ENCODE data around the gene BMPR1B. TPM values are rescaled to one million over a fixed set of nuclear protein-coding genes. Genes with fewer than 3 reads are reported as not detected.

Gene BMPR1B
- total RNA-seq, 2 donors from 2014 or later = 28.6 to 59.8 TPM

DNA sequence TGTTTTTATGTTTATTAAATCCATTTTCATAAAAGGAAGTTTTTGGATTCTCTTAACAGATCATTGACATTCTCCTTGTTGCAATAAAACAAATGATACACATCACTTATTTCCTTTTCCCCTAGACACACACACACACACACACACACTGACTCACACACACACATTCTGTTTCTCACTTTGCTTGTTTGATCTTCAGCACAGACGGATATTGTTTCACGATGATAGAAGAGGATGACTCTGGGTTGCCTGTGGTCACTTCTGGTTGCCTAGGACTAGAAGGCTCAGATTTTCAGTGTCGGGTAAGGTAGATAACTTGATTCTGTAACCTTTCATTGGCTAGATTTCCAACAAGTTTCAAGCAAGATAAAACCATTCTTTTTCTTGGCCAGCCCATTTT lies 356.8 kb downstream of the BMPR1B start:
- WGBS = 66% methylated on average over 3 of the region's 3 CpGs
- intact Hi-C loops (cut with DNase I) = no loop called here

DNA sequence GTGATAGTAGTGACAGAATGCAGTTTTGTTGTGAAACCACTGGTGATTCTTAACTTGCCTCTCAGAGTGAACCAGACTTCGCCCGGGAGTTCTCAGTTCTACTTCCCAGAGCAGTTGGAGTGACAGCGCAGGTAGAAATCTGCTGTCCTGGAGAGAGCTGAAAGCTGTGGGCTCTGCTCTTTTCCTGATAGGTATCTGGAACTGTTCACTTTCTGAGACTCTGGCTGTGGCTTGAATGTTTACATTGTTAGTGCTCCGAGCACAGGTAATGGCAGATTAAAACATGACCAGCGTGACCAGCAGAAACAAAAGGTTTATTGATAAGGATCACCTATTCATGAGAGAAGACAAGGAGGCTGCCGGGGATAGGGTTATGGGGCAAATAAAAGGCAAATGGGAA lies 360.7 kb downstream of the BMPR1B start:
- Histone ChIP-seq H3K27me3 (replicated peaks; ENCODE audit: insufficient read depth) (no peaks in the 10 kb centered on the region), H3K27ac (peak overlapping the region; percentile 59 to 63), H3K4me1 (replicated peaks) (no peaks in the 10 kb centered on the region), H3K36me3 (no peaks in the 10 kb centered on the region), H3K4me3 (no peak overlapping the region), H3K9me3 (no peaks in the 10 kb centered on the region)
- TF ChIP-seq POLR2AphosphoS5 (IDR thresholded peaks at IDR 0.05) = peak; percentile 63
- no peak for TF ChIP-seq CTCF (IDR thresholded peaks at IDR 0.05)
- peak; percentile 33 for DNase-seq (ENCODE audit: low spot score)
- WGBS = 22% methylated on average over 6 of the region's 6 CpGs
- intact Hi-C loops (cut with DNase I) = no loop called here

More for the DNA sequence above, 356.8 kb downstream of the BMPR1B start:
- Histone ChIP-seq H3K36me3 (no peaks in the 10 kb centered on the region), H3K4me1 (replicated peaks) (no peaks in the 10 kb centered on the region), H3K27ac (no peak overlapping the region), H3K27me3 (replicated peaks; ENCODE audit: insufficient read depth) (no peaks in the 10 kb centered on the region), H3K4me3 (no peak overlapping the region), H3K9me3 (no peaks in the 10 kb centered on the region)
- DNase-seq (ENCODE audit: low spot score) = no peak
- TF ChIP-seq CTCF (IDR thresholded peaks at IDR 0.05) = no peak
- no peak for TF ChIP-seq POLR2A (IDR thresholded peaks at IDR 0.05)
- peak; percentile 5 for TF ChIP-seq POLR2AphosphoS5 (IDR thresholded peaks at IDR 0.05)

GRCh38 chr4:95120456-95120855 lies 362.7 kb downstream of the BMPR1B start:
- Histone ChIP-seq H3K9me3 (no peaks in the 10 kb centered on the region), H3K27ac (no peak overlapping the region), H3K4me1 (replicated peaks) (no peaks in the 10 kb centered on the region), H3K27me3 (replicated peaks; ENCODE audit: insufficient read depth) (no peaks in the 10 kb centered on the region), H3K4me3 (no peak overlapping the region), H3K36me3 (no peaks in the 10 kb centered on the region)
- intact Hi-C loops (cut with DNase I) = loop anchor here (10.0 kb wide), 1 partner anchor 496 kb away; no protein-coding TSS in a partner anchor
- no peak for DNase-seq (ENCODE audit: low spot score)
- 97% methylated on average over 2 of the region's 2 CpGs for WGBS
- TF ChIP-seq POLR2A (IDR thresholded peaks at IDR 0.05) (no peak), CTCF (IDR thresholded peaks at IDR 0.05) (no peak), POLR2AphosphoS5 (IDR thresholded peaks at IDR 0.05) (no peak)

DNA sequence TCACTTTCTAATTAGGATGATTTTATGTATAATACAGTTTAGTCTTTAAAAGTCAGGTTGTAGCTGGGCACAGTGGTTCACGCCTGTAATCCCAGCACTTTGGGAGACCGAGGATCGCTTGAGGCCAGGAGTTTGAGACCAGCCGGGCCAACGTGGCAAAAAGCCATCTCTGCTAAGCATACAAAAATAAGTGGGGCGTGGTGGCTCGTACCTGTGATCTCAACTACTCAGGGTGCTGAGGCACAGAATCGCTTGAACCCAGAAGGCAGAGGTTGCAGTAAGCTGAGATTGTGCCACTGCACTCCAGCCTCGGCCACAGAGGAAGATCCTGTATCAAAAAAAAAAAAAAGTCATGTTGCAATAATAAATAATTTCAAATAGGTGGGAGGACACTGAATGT lies 364.2 kb downstream of the BMPR1B start:
- H3K4me1 ChIP-seq (replicated peaks) = no peaks in the 10 kb centered on the region
- TF ChIP-seq CTCF (IDR thresholded peaks at IDR 0.05) (no peak), POLR2A (IDR thresholded peaks at IDR 0.05) (no peak), POLR2AphosphoS5 (IDR thresholded peaks at IDR 0.05) (no peak)
- H3K27ac ChIP-seq = no peak overlapping the region
- H3K36me3 ChIP-seq = no peaks in the 10 kb centered on the region
- WGBS = 79% methylated on average over 9 of the region's 9 CpGs
- no peaks in the 10 kb centered on the region for H3K27me3 ChIP-seq (replicated peaks; ENCODE audit: insufficient read depth)
- no peaks in the 10 kb centered on the region for H3K9me3 ChIP-seq
- intact Hi-C loops (cut with DNase I) = loop anchor here (10.0 kb wide), 1 partner anchor 497 kb away; no protein-coding TSS in a partner anchor
- no peak overlapping the region for H3K4me3 ChIP-seq
- DNase-seq (ENCODE audit: low spot score) = no peak

DNA sequence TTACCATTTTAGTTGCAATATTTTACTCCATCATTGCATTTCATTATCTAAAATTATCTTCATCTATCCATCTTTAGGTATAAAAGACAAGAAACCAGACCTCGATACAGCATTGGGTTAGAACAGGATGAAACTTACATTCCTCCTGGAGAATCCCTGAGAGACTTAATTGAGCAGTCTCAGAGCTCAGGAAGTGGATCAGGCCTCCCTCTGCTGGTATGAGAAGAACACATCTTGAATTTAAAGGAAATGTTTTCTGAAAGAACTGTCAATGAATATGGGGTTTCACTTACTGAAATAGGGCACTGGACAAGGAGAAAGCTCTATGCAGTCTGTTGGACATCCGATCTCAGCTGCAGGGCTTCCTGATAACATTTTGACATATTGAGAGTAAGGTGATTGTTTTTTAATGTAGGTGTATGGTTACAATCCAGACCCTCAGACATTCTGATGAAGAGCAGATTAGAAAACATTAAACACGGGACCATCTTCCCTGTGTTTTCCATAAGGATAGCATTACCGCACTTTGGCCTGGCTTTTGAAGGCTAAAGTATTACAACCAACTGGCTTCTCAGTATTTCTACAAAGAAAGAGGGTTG lies 367.2 kb downstream of the BMPR1B start:
- Histone ChIP-seq H3K4me3 (no peak overlapping the region), H3K4me1 (replicated peaks) (no peaks in the 10 kb centered on the region), H3K9me3 (no peaks in the 10 kb centered on the region), H3K27me3 (replicated peaks; ENCODE audit: insufficient read depth) (no peaks in the 10 kb centered on the region), H3K27ac (no peak overlapping the region), H3K36me3 (no peaks in the 10 kb centered on the region)
- WGBS = 37% methylated on average over 4 of the region's 4 CpGs
- intact Hi-C loops (cut with DNase I) = loop anchor here (10.0 kb wide), 1 partner anchor 500 kb away; no protein-coding TSS in a partner anchor
- TF ChIP-seq POLR2A (IDR thresholded peaks at IDR 0.05) (no peak), CTCF (IDR thresholded peaks at IDR 0.05) (peak in 3 of 4 experiments; percentile 28 to 70 (median 59)), POLR2AphosphoS5 (IDR thresholded peaks at IDR 0.05) (peak; percentile 29)
- DNase-seq (ENCODE audit: low spot score) = peak; percentile 33

Data from prostate gland (tissue), 2 donors.